ENCODE data around the gene B3GAT1. TPM values are rescaled to one million over a fixed set of nuclear protein-coding genes. Genes with fewer than 3 reads are reported as not detected.

B3GAT1 gene
- total RNA-seq, 4 donors from 2014 or later, result 0.14 to 0.16 TPM; not detected in 2

DNA sequence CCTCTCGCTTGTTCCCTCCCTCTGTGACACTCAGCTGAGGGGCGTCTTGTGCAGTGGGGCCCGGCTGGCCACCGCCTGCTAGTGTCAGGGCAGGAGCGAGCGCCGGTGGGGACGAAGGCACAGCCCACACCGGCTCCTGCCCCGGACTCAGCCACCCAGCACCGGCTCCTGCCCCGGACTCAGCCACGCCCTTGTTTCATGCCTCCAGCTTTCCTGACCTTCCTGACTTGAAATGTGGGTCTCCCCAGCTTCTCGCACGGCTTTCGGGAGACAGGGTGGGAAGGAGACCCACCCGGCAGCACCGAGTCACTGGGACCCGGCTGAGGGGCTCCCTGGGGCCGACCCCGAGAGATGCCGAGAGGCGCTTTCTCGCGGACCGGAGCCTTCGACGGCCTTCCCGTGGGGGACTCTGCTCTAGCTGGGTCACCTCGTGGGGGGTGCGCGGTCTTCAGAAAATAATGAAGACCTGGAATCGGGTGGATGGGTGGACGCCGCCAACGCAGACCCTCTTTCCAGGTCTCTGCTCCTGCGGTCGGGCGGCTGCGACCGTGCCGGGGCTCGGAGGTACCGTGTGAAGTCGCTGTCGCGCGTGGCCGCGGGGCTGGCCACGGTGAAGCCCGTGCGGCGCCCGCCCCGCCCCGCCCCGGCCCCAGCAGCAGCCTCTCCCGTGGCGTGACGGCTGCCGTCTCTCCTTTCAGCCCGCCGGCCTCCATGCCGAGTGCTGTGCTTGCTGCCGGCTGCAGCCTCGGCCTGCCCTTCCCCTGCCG, 70.1 kb downstream of the B3GAT1 start:
- intact Hi-C loops (cut with DNase I; ENCODE audit: low total_unique reads), result no loop called here
- in situ Hi-C loops (cut with MboI; ENCODE audit: low pct_ligation_motif_present in 1 of 4, low pct_unique_long_range_greater_than_20kb in 1 of 4, low sequenced_read_pairs in 3 of 4), result no loop called here
- 92 to 96% methylated on average over 9 to 42 of the region's 68 CpGs for WGBS, 2 donors (ENCODE audit: low coverage in 1 of 2)
- Histone ChIP-seq H3K4me1 (peaks cover 5 to 16% (median 10%) of the 10 kb centered on the region in 4 donors), H3K4me3 (no peak overlapping the region), H3K9me3 (no peaks in the 10 kb centered on the region), H3K27ac (no peak overlapping the region), H3K27me3 (no peaks in the 10 kb centered on the region), H3K36me3 (no peaks in the 10 kb centered on the region)
- no peak for DNase-seq
- TF ChIP-seq, protein P1, sequence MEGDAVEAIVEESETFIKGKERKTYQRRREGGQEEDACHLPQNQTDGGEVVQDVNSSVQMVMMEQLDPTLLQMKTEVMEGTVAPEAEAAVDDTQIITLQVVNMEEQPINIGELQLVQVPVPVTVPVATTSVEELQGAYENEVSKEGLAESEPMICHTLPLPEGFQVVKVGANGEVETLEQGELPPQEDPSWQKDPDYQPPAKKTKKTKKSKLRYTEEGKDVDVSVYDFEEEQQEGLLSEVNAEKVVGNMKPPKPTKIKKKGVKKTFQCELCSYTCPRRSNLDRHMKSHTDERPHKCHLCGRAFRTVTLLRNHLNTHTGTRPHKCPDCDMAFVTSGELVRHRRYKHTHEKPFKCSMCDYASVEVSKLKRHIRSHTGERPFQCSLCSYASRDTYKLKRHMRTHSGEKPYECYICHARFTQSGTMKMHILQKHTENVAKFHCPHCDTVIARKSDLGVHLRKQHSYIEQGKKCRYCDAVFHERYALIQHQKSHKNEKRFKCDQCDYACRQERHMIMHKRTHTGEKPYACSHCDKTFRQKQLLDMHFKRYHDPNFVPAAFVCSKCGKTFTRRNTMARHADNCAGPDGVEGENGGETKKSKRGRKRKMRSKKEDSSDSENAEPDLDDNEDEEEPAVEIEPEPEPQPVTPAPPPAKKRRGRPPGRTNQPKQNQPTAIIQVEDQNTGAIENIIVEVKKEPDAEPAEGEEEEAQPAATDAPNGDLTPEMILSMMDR (IDR thresholded peaks at IDR 0.05), result no peak
- no peak for TF ChIP-seq POLR2A (IDR thresholded peaks at IDR 0.05)
- TF ChIP-seq EP300 (IDR thresholded peaks at IDR 0.05; ENCODE audit: low read depth), result no peak

DNA sequence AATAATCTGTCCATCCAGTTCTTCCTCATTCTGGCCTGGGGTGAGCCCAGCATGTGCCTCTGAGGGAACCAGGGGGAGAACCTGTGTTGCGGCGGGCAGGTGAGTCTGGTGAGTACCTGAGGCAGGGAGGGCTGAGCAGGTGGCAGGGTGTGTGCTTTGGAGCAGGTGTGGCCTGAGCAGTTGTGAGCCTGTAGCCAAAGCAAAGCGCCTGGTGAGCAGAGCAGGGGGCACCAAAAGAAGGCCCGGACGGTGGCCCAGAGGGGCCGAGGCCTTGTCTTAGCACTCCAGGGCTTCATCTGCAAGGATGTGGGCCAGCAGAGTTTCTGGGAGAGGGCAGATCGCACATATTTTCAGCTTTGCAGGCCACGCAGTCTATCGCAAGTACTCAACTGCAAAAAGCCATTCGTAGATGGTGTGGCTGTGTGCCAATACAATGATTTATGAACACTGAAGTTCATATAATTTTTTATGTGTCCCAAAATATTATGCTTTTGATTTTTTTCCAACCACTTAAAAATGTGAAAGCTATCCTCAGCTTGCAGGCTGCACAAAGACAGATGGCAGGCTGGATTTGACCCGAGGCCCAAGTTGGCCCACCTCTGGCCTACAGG, 71.6 kb downstream of the B3GAT1 start:
- TF ChIP-seq EP300 (IDR thresholded peaks at IDR 0.05; ENCODE audit: low read depth) (no peak), POLR2A (IDR thresholded peaks at IDR 0.05) (no peak), POLR2AphosphoS5 (IDR thresholded peaks at IDR 0.05) (no peak)
- TF ChIP-seq, protein P1 (IDR thresholded peaks at IDR 0.05), result no peak
- Histone ChIP-seq H3K27me3 (no peaks in the 10 kb centered on the region), H3K36me3 (no peaks in the 10 kb centered on the region), H3K4me1 (peaks cover 5 to 16% (median 10%) of the 10 kb centered on the region in 4 donors), H3K27ac (peak overlapping the region; percentile 73 to 83 (median 80)), H3K9me3 (no peaks in the 10 kb centered on the region), H3K4me3 (no peak overlapping the region)
- DNase-seq, result peak; percentile 66
- WGBS, 2 donors (ENCODE audit: low coverage in 1 of 2), result 27 to 60% methylated on average over 2 to 11 of the region's 11 CpGs
- in situ Hi-C loops (cut with MboI; ENCODE audit: low pct_ligation_motif_present in 1 of 4, low pct_unique_long_range_greater_than_20kb in 1 of 4, low sequenced_read_pairs in 3 of 4) (no loop called here), intact Hi-C loops (cut with DNase I; ENCODE audit: low total_unique reads) (no loop called here)

DNA sequence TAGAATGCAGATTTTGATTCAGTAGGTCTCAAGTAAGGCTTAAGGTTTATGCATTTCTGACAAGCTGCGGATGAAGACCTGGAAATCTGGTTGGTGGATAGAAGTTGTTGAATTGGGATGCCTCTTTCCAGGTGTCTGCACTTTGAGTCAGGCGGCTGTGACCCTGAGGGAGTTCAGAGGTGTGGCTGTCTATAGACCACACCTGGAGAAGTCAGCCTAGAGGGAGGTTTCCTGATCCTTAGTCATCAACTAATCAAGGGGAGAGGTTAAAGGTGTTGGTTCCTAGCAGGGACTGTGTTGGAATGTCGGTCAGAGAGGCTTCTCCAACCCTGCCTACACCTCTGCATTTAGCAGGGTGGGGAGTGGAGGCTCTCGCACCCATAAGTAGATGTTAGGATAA, 72.3 kb downstream of the B3GAT1 start:
- H3K4me1 ChIP-seq, result peaks cover 5 to 16% (median 10%) of the 10 kb centered on the region in 4 donors
- in situ Hi-C loops (cut with MboI; ENCODE audit: low pct_ligation_motif_present in 1 of 4, low pct_unique_long_range_greater_than_20kb in 1 of 4, low sequenced_read_pairs in 3 of 4), result no loop called here
- H3K27ac ChIP-seq, result peak overlapping the region; percentile 73 to 83 (median 80)

GRCh38 chr11:134338654-134339053, 73.4 kb downstream of the B3GAT1 start:
- DNase-seq, result no peak
- no peaks in the 10 kb centered on the region for H3K9me3 ChIP-seq
- TF ChIP-seq POLR2AphosphoS5 (IDR thresholded peaks at IDR 0.05) (no peak), POLR2A (IDR thresholded peaks at IDR 0.05) (no peak), EP300 (IDR thresholded peaks at IDR 0.05; ENCODE audit: low read depth) (no peak)
- TF ChIP-seq, protein P1 (IDR thresholded peaks at IDR 0.05), result no peak
- 94% methylated on average over 7 of the region's 7 CpGs; no CpG with 5 or more reads in 1 of the 2 donors for WGBS, 2 donors (ENCODE audit: low coverage in 1 of 2)
- H3K4me3 ChIP-seq, result no peak overlapping the region
- H3K4me1 ChIP-seq, result peaks cover 5 to 16% (median 10%) of the 10 kb centered on the region in 4 donors
- intact Hi-C loops (cut with DNase I; ENCODE audit: low total_unique reads), result no loop called here
- no peaks in the 10 kb centered on the region for H3K27me3 ChIP-seq
- no peak overlapping the region for H3K27ac ChIP-seq
- no peaks in the 10 kb centered on the region for H3K36me3 ChIP-seq
- in situ Hi-C loops (cut with MboI; ENCODE audit: low pct_ligation_motif_present in 1 of 4, low pct_unique_long_range_greater_than_20kb in 1 of 4, low sequenced_read_pairs in 3 of 4), result no loop called here

More for the DNA sequence above, 72.3 kb downstream of the B3GAT1 start:
- H3K27me3 ChIP-seq, result no peaks in the 10 kb centered on the region
- 40 to 58% methylated on average over 3 to 4 of the region's 4 CpGs for WGBS, 2 donors (ENCODE audit: low coverage in 1 of 2)
- H3K4me3 ChIP-seq, result no peak overlapping the region
- intact Hi-C loops (cut with DNase I; ENCODE audit: low total_unique reads), result no loop called here
- TF ChIP-seq POLR2AphosphoS5 (IDR thresholded peaks at IDR 0.05) (peak in 1 of 3 donors; percentile 45), EP300 (IDR thresholded peaks at IDR 0.05; ENCODE audit: low read depth) (no peak)
- H3K9me3 ChIP-seq, result no peaks in the 10 kb centered on the region
- DNase-seq, result peak; percentile 70
- no peaks in the 10 kb centered on the region for H3K36me3 ChIP-seq

Measured in transverse colon (tissue), 4 donors.